Keratinocyte (primary cell): ENCODE measurements around the gene PRLHR.

ENCODE experiments used
- CTCF ChIP-seq, 3 experiments: IDR thresholded peaks in 1 of 3; conservative IDR thresholded peaks in 1 of 3; optimal IDR thresholded peaks in 1 of 3; 2 replicates in 2 of 3; 3 replicates in 1 of 3; pipeline versions ENCODE3 to v1.5.1; 2011; ENCODE audit warnings: low read length in 3 of 3, mild to moderate bottlenecking in 3 of 3, moderate library complexity in 2 of 3, control low read depth in 1 of 3, inconsistent platforms in 1 of 3; ENCODE audit not compliant: insufficient read depth in 2 of 3; ENCODE audit errors: extremely low read depth in 1 of 3
- EZH2 ChIP-seq: IDR thresholded peaks from one replicate; pipeline ENCODE4 v1.6.1; 2012; ENCODE audit warnings: inconsistent platforms, mild to moderate bottlenecking, low read length, moderate library complexity

- TF ChIP-seq EZH2 (no peak), CTCF (optimal IDR thresholded peaks at IDR 0.05 in 1 of 3, IDR thresholded peaks at IDR 0.05 in 1 of 3, conservative IDR thresholded peaks at IDR 0.05 in 1 of 3; ENCODE audit: extremely low read depth in 1 of 3, insufficient read depth in 2 of 3, low read length in 3 of 3) (peak in 1 of 3 experiments; percentile 43)
Observed at GRCh38 chr10:118594392-118595063, 920 bp downstream of the PRLHR start.
